Panc1 (cell line): ENCODE measurements around the gene ATPAF2. TPM values are rescaled to one million over a fixed set of nuclear protein-coding genes. Genes with fewer than 3 reads are reported as not detected.

Source experiments
- ATAC-seq: fragments of 200-7000 bp; cut with Tn5 transposase; 2 replicates; pipeline ENCODE4 v1.9.1; 2020; ENCODE audit warnings: mild to moderate bottlenecking, moderate library complexity
- BruUV-seq: library from RNA; stranded (reverse); fragments of 400-500 nt; replicated peaks from 2 replicates; lab custom pipeline; 2021; lab: Mats Ljungman, UMichigan
- CTCF ChIA-PET: fragments of 300-600 bp; sonication (Branson Sonifier 250); formaldehyde crosslinking; loops from one replicate; lab custom pipeline; 2022; ENCODE audit warnings: antibody characterized with exemption; lab: Charles Lee
- POLR2A ChIA-PET: fragments of 300-600 bp; sonication (Branson Sonifier 250); formaldehyde crosslinking; loops from one replicate; lab custom pipeline; 2022; ENCODE audit warnings: antibody characterized with exemption; lab: Charles Lee
- DNase-seq: peaks from one replicate; pipeline ENCODE4 v3.0.0-alpha.2; 2010; ENCODE audit warnings: low read depth, low spot score
- H3K27ac ChIP-seq: 2 replicates; pipeline ENCODE4 v1.5.1; 2011; ENCODE audit warnings: mild to moderate bottlenecking, low read length, inconsistent platforms
- H3K27me3 ChIP-seq: fragments of 200-500 bp; sonication (Bioruptor generic); 2 replicates; pipeline ENCODE4 v1.6.0; 2014; ENCODE audit warnings: low read length, inconsistent platforms; ENCODE audit not compliant: control insufficient read depth, insufficient read depth
- H3K36me3 ChIP-seq: fragments of 200-500 bp; sonication (Bioruptor generic); 2 replicates; pipeline ENCODE4 v1.5.1; 2014; ENCODE audit warnings: inconsistent platforms, mild to moderate bottlenecking, low read length, moderate library complexity; ENCODE audit not compliant: control insufficient read depth, insufficient read depth
- H3K4me1 ChIP-seq: 2 replicates; pipeline ENCODE4 v1.5.1; 2011; ENCODE audit warnings: inconsistent platforms, mild to moderate bottlenecking, low read length, moderate library complexity; ENCODE audit not compliant: control insufficient read depth, insufficient read depth
- H3K4me3 ChIP-seq, 2 experiments: 2 replicates each; pipeline ENCODE4 v1.5.1; 2011 to 2012; ENCODE audit warnings: low read depth in 2 of 2, low read length in 2 of 2, mild to moderate bottlenecking in 2 of 2, inconsistent platforms in 1 of 2, moderate library complexity in 1 of 2
- H3K9me3 ChIP-seq: fragments of 200-500 bp; sonication (Bioruptor generic); 2 replicates; pipeline ENCODE4 v1.5.1; 2014; ENCODE audit warnings: low read depth, mild to moderate bottlenecking, inconsistent platforms, low read length, moderate library complexity; ENCODE audit not compliant: control insufficient read depth, insufficient read depth
- POLR2AphosphoS5 ChIP-seq: IDR thresholded peaks from 2 replicates; pipeline ENCODE4 v1.6.1; 2012; ENCODE audit warnings: mild to moderate bottlenecking, low read depth, low read length, moderate library complexity
- SIN3A ChIP-seq: IDR thresholded peaks from 2 replicates; pipeline ENCODE4 v1.6.1; 2012; ENCODE audit warnings: low read depth, mild to moderate bottlenecking, low read length, moderate library complexity, borderline replicate concordance; ENCODE audit not compliant: insufficient read depth
- TCF7L2 ChIP-seq: IDR thresholded peaks from 2 replicates; pipeline ENCODE4 v1.6.1; 2011; ENCODE audit warnings: mild to moderate bottlenecking, low read depth, low read length, inconsistent platforms
- in situ Hi-C: cut with HindIII; loops from 2 replicates; pipeline ENCODE4 v1.10.0; 2016; ENCODE audit warnings: low sequenced_read_pairs, low pct_unique_long_range_greater_than_20kb
- intact Hi-C: fragments of 100-400 bp; cut with micrococcal nuclease; formaldehyde crosslinking; loops from one replicate; pipeline ENCODE4 v1.10.0; 2022; ENCODE audit not compliant: unreplicated experiment
- total RNA-seq: library from RNA; stranded (reverse); gene quantifications from one replicate; pipeline ENCODE4 v1.2.1, GENCODE V29; 2021; ENCODE audit not compliant: unreplicated experiment
- TF ChIP-seq, protein P1 (sequence below), 2 experiments: IDR thresholded peaks; 2 replicates each; pipeline ENCODE4 v1.6.1; 2011 to 2012; ENCODE audit warnings: low read depth in 2 of 2, control low read depth in 1 of 2, low read length in 1 of 2, mild to moderate bottlenecking in 1 of 2, moderate library complexity in 1 of 2; ENCODE audit not compliant: insufficient read depth in 1 of 2
- TF ChIP-seq, protein P2 (sequence below): fragments of 450-650 bp; IDR thresholded peaks from 2 replicates; pipeline ENCODE4 v1.5.1; 2017; ENCODE audit warnings: mild to moderate bottlenecking

Gene ATPAF2
- total RNA-seq, 1 experiment from 2014 or later: 22.3 TPM

GRCh38 chr17:18035704-18036103, 3.3 kb downstream of the ATPAF2 start:
- no peak overlapping the region for H3K27ac ChIP-seq
- no peaks in the 10 kb centered on the region for H3K9me3 ChIP-seq
- TF ChIP-seq, protein P1, sequence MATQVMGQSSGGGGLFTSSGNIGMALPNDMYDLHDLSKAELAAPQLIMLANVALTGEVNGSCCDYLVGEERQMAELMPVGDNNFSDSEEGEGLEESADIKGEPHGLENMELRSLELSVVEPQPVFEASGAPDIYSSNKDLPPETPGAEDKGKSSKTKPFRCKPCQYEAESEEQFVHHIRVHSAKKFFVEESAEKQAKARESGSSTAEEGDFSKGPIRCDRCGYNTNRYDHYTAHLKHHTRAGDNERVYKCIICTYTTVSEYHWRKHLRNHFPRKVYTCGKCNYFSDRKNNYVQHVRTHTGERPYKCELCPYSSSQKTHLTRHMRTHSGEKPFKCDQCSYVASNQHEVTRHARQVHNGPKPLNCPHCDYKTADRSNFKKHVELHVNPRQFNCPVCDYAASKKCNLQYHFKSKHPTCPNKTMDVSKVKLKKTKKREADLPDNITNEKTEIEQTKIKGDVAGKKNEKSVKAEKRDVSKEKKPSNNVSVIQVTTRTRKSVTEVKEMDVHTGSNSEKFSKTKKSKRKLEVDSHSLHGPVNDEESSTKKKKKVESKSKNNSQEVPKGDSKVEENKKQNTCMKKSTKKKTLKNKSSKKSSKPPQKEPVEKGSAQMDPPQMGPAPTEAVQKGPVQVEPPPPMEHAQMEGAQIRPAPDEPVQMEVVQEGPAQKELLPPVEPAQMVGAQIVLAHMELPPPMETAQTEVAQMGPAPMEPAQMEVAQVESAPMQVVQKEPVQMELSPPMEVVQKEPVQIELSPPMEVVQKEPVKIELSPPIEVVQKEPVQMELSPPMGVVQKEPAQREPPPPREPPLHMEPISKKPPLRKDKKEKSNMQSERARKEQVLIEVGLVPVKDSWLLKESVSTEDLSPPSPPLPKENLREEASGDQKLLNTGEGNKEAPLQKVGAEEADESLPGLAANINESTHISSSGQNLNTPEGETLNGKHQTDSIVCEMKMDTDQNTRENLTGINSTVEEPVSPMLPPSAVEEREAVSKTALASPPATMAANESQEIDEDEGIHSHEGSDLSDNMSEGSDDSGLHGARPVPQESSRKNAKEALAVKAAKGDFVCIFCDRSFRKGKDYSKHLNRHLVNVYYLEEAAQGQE (IDR thresholded peaks at IDR 0.05; ENCODE audit: insufficient read depth in 1 of 2, low read depth in 2 of 2, low read length in 1 of 2): no peak
- no peak for TF ChIP-seq TCF7L2
- TF ChIP-seq SIN3A: no peak
- TF ChIP-seq, protein P2, sequence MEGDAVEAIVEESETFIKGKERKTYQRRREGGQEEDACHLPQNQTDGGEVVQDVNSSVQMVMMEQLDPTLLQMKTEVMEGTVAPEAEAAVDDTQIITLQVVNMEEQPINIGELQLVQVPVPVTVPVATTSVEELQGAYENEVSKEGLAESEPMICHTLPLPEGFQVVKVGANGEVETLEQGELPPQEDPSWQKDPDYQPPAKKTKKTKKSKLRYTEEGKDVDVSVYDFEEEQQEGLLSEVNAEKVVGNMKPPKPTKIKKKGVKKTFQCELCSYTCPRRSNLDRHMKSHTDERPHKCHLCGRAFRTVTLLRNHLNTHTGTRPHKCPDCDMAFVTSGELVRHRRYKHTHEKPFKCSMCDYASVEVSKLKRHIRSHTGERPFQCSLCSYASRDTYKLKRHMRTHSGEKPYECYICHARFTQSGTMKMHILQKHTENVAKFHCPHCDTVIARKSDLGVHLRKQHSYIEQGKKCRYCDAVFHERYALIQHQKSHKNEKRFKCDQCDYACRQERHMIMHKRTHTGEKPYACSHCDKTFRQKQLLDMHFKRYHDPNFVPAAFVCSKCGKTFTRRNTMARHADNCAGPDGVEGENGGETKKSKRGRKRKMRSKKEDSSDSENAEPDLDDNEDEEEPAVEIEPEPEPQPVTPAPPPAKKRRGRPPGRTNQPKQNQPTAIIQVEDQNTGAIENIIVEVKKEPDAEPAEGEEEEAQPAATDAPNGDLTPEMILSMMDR: no peak
- TF ChIP-seq POLR2AphosphoS5: no peak
- H3K36me3 ChIP-seq: no peaks in the 10 kb centered on the region; the same call in 1 of the 2 replicates
- in situ Hi-C loops (no loop called here), intact Hi-C loops (loop anchor here (10.0 kb wide), 1 partner anchor 211 kb away; no protein-coding TSS in a partner anchor)
- CTCF ChIA-PET: no interaction called here
- DNase-seq: no peak
- BruUV-seq: no TSS peak
- POLR2A ChIA-PET: no interaction called here
- peaks cover 13% of the 10 kb centered on the region for H3K4me1 ChIP-seq
- no peak for ATAC-seq
- H3K27me3 ChIP-seq: no peaks in the 10 kb centered on the region
- no peak overlapping the region for H3K4me3 ChIP-seq

- TF ChIP-seq, protein P1 (IDR thresholded peaks at IDR 0.05; ENCODE audit: insufficient read depth in 1 of 2, low read depth in 2 of 2, low read length in 1 of 2): no peak
- TF ChIP-seq, protein P2: peak; percentile 29
- BruUV-seq: no TSS peak
- no peaks in the 10 kb centered on the region for H3K27me3 ChIP-seq
- H3K27ac ChIP-seq: no peak overlapping the region
- ATAC-seq (peak; percentile 96), DNase-seq (peak; percentile 68)
- H3K4me1 ChIP-seq: peaks cover 7% of the 10 kb centered on the region
- in situ Hi-C loops (no loop called here), intact Hi-C loops (loop anchor here (2.0 to 10.0 kb wide), 2 partner anchors 143 to 209 kb away; no protein-coding TSS in a partner anchor)
- no peaks in the 10 kb centered on the region; the same call in 1 of the 2 replicates for H3K36me3 ChIP-seq
- H3K9me3 ChIP-seq: no peaks in the 10 kb centered on the region
- H3K4me3 ChIP-seq: no peak overlapping the region
- ChIA-PET POLR2A (no interaction called here), CTCF (interaction anchor here (0.6 to 1.2 kb wide), 2 partner anchors 35 to 112 kb away, joined by 3 to 4 read pairs; no protein-coding TSS in a partner anchor)
Observed at GRCh38 chr17:18033442-18034099, 5.4 kb downstream of the ATPAF2 start.
